CD4-positive, alpha-beta memory T cell (primary cell): ENCODE measurements around the gene KLHL40. TPM values are rescaled to one million over a fixed set of nuclear protein-coding genes. Genes with fewer than 3 reads are reported as not detected.

ENCODE experiments used
- CTCF ChIA-PET: fragments of 350-600 bp; sonication (Branson Sonifier 250); formaldehyde crosslinking; loops from one replicate; lab custom pipeline; 2021; ENCODE audit warnings: inconsistent platforms; ENCODE audit not compliant: partially characterized antibody; lab: Charles Lee
- POLR2A ChIA-PET: fragments of 350-600 bp; sonication (Branson Sonifier 250); formaldehyde crosslinking; loops from one replicate; lab custom pipeline; 2021; ENCODE audit not compliant: partially characterized antibody; lab: Charles Lee
- DNase-seq, 5 donors: peaks; one replicate each; pipeline versions ENCODE4 v3.0.0 to v3.0.0-alpha.2; 2020 to 2022; ENCODE audit warnings: mixed read lengths in 1 of 5
- H3K27ac ChIP-seq: one replicate; pipeline ENCODE4 v1.7.0; 2013; ENCODE audit warnings: low read depth, low read length
- H3K27me3 ChIP-seq: 2 replicates; pipeline ENCODE4 v1.7.0; 2013; ENCODE audit warnings: mild to moderate bottlenecking, low read length, moderate library complexity; ENCODE audit not compliant: insufficient read depth
- H3K36me3 ChIP-seq: 2 replicates; pipeline ENCODE4 v1.7.0; 2013; ENCODE audit warnings: mild to moderate bottlenecking, low read length, moderate library complexity; ENCODE audit not compliant: insufficient read depth
- H3K4me1 ChIP-seq: 2 replicates; pipeline ENCODE4 v1.7.0; 2013; ENCODE audit warnings: mild to moderate bottlenecking, low read length, moderate library complexity; ENCODE audit not compliant: insufficient read depth
- H3K4me3 ChIP-seq, 2 donors: one replicate each; pipeline ENCODE4 v1.7.0; 2013; ENCODE audit warnings: low read length in 2 of 2, mild to moderate bottlenecking in 1 of 2
- H3K9me3 ChIP-seq, 2 donors: one replicate each; pipeline ENCODE4 v1.7.0; 2013; ENCODE audit warnings: low read length in 2 of 2, control low read depth in 1 of 2; ENCODE audit not compliant: control insufficient read depth in 1 of 2
- H3K27ac Mint-ChIP-seq, 7 donors: one replicate each; pipeline ENCODE4 v1.8.0; 2020 to 2021; ENCODE audit warnings: mixed read lengths in 7 of 7, mild to moderate bottlenecking in 6 of 7, inconsistent platforms in 3 of 7, moderate library complexity in 3 of 7
- H3K27me3 Mint-ChIP-seq, 2 donors: one replicate each; pipeline ENCODE4 v1.8.0; 2020 to 2021; ENCODE audit warnings: mixed read lengths in 2 of 2
- H3K36me3 Mint-ChIP-seq, 2 donors: one replicate each; pipeline ENCODE4 v1.8.0; 2020 to 2021; ENCODE audit warnings: mixed read lengths in 2 of 2, inconsistent platforms in 1 of 2, mild to moderate bottlenecking in 1 of 2
- H3K4me1 Mint-ChIP-seq, 4 donors: one replicate each; pipeline ENCODE4 v1.8.0; 2020 to 2021; ENCODE audit warnings: mixed read lengths in 4 of 4, mild to moderate bottlenecking in 1 of 4
- H3K4me3 Mint-ChIP-seq, 8 donors: one replicate each; pipeline ENCODE4 v1.8.0; 2020 to 2021; ENCODE audit warnings: mixed read lengths in 8 of 8, mild to moderate bottlenecking in 7 of 8, moderate library complexity in 6 of 8, inconsistent platforms in 3 of 8
- H3K9me3 Mint-ChIP-seq, 8 donors: one replicate each; pipeline ENCODE4 v1.8.0; 2020 to 2021; ENCODE audit warnings: mixed read lengths in 8 of 8, mild to moderate bottlenecking in 5 of 8, inconsistent platforms in 3 of 8, moderate library complexity in 1 of 8
- intact Hi-C: fragments of 100-400 bp; cut with micrococcal nuclease; formaldehyde crosslinking; loops from one replicate; pipeline ENCODE4 v1.15.1; 2023
- polyA plus RNA-seq, 2 donors: library from polyadenylated mRNA; unstranded; fragments of 300-500 nt; fragmentation: Illumina TruSeq; gene quantifications; one replicate each; pipeline ENCODE4 v1.2.3, GENCODE V29; 2021
- total RNA-seq, 2 experiments: library from RNA; stranded (reverse); gene quantifications; one replicate each; pipeline ENCODE4 v1.2.3, GENCODE V29; 2021

The KLHL40 gene
- total and polyA plus RNA-seq, 4 experiments from 2014 or later: not detected

DNA sequence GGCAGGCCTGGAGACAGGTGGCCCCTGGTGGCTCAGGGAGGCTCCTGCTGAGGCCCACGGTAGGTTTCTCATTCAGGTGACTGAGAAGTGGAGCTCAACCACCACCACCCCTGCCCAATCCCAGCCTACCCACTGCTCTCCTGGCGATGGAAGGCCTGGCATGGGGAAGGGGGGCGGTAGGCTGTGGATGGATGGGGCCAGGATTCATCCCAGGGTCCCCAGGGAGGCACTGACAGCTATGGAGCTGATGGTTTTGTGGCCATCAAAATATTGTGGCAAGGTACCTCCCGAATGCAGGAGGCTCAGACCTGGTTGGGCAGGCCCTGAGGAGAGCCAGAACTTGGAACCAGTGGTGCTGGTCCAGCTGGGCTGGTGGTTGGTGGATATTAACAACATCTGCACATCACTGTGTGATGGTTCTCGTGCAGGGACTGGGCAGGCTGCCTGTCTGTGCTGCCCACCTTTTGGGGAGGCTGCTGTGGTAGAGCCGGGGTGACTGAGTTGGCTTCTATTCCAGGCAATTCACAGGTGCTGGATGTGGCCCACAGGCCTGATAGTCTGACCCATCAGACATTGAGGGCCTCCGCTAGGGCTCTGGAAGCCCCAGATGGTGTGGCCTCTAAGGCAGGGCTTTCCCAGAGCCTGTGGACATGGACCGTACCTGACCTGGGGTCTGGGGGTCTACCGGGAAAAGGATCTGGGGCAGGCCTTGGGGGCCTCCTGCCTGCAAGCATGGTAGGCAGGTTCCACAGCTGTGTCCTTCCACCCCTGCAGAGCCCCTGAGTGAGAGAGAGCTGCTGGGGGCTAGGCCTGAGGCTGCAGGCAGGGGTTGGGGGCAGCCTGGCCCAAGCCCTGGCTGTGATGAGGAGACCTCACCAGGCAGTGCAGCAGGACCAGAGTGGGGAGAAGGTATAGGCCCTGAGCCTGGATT lies 28.4 kb upstream of the KLHL40 start:
- Mint-ChIP-seq H3K27me3 (no peaks in the 10 kb centered on the region), H3K4me3 (peak overlapping the region in 2 of 8 donors; percentile 57 to 69), H3K27ac (peak overlapping the region in 4 of 7 donors; percentile 3 to 68 (median 62)), H3K9me3 (peaks cover 0 to 2% (median 0%) of the 10 kb centered on the region in 8 donors), H3K4me1 (peaks cover 6 to 31% (median 19%) of the 10 kb centered on the region in 4 donors), H3K36me3 (no peaks in the 10 kb centered on the region)
- H3K27me3 ChIP-seq: no peaks in the 10 kb centered on the region
- H3K4me3 ChIP-seq: no peak overlapping the region
- CTCF ChIA-PET: no interaction called here
- intact Hi-C loops: loop anchor here (10.0 kb wide), 1 partner anchor 88 kb away; no protein-coding TSS in a partner anchor
- H3K9me3 ChIP-seq: no peaks in the 10 kb centered on the region
- no peak overlapping the region for H3K27ac ChIP-seq
- DNase-seq: no peak
- POLR2A ChIA-PET: no interaction called here
- H3K4me1 ChIP-seq: peaks cover 28% of the 10 kb centered on the region
- H3K36me3 ChIP-seq: no peaks in the 10 kb centered on the region

- no peak overlapping the region for H3K4me3 ChIP-seq
- H3K27me3 ChIP-seq: no peaks in the 10 kb centered on the region
- H3K36me3 ChIP-seq: no peaks in the 10 kb centered on the region
- H3K4me1 Mint-ChIP-seq: peaks cover 5 to 24% (median 14%) of the 10 kb centered on the region in 4 donors
- no peaks in the 10 kb centered on the region for H3K9me3 ChIP-seq
- CTCF ChIA-PET: no interaction called here
- no peak for DNase-seq
- H3K27ac Mint-ChIP-seq: peak overlapping the region in 2 of 7 donors; percentile 68 to 79
- H3K27me3 Mint-ChIP-seq: no peaks in the 10 kb centered on the region
- no peak overlapping the region for H3K27ac ChIP-seq
- peaks cover 22% of the 10 kb centered on the region for H3K4me1 ChIP-seq
- POLR2A ChIA-PET: no interaction called here
- intact Hi-C loops: loop anchor here (10.0 kb wide), 1 partner anchor 87 kb away; no protein-coding TSS in a partner anchor
- H3K4me3 Mint-ChIP-seq: no peak overlapping the region
- H3K9me3 Mint-ChIP-seq: peaks cover 0 to 2% (median 0%) of the 10 kb centered on the region in 8 donors
- no peaks in the 10 kb centered on the region for H3K36me3 Mint-ChIP-seq
Measured at GRCh38 chr3:42657675-42658074, 27.7 kb upstream of the KLHL40 start.

DNA sequence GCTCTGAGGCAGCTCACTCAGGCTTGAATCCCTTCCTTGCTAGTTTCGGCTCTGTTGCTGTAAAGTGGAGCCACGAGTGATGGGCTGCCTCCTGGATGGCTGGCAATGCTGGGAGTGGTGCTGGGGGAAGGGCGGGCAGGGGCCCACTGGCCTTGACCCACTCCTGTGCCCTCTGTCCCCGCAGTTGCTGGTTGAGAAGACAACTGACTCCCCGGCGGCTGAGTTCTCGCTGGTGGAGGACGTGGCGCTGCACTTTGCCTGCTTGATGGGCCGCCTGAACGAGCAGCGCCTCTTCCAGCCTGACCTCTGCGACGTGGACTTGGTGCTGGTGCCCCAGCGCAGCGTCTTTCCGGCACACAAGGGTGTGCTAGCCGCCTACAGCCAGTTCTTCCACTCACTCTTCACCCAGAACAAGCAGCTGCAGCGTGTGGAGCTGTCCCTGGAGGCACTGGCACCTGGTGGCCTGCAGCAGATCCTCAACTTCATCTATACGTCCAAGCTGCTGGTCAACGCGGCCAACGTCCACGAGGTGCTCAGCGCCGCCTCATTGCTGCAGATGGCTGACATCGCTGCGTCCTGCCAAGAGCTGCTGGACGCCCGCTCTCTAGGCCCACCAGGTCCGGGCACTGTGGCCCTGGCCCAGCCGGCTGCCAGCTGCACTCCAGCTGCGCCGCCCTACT lies 27.1 kb upstream of the KLHL40 start:
- no peak for DNase-seq
- no peaks in the 10 kb centered on the region for H3K36me3 ChIP-seq
- ChIA-PET POLR2A (no interaction called here), CTCF (no interaction called here)
- peaks cover 2 to 19% (median 10%) of the 10 kb centered on the region in 4 donors for H3K4me1 Mint-ChIP-seq
- intact Hi-C loops: loop anchor here (10.0 kb wide), 1 partner anchor 87 kb away; no protein-coding TSS in a partner anchor
- peaks cover 0 to 2% (median 0%) of the 10 kb centered on the region in 8 donors for H3K9me3 Mint-ChIP-seq
- H3K27me3 ChIP-seq: no peaks in the 10 kb centered on the region
- H3K27ac Mint-ChIP-seq: peak overlapping the region in 2 of 7 donors; percentile 68 to 79
- H3K27me3 Mint-ChIP-seq: no peaks in the 10 kb centered on the region
- no peaks in the 10 kb centered on the region for H3K9me3 ChIP-seq
- H3K36me3 Mint-ChIP-seq: no peaks in the 10 kb centered on the region
- peaks cover 16% of the 10 kb centered on the region for H3K4me1 ChIP-seq
- no peak overlapping the region for H3K4me3 ChIP-seq
- H3K4me3 Mint-ChIP-seq: no peak overlapping the region
- H3K27ac ChIP-seq: no peak overlapping the region

- Histone ChIP-seq H3K4me1 (peaks cover 10% of the 10 kb centered on the region), H3K27me3 (no peaks in the 10 kb centered on the region), H3K4me3 (no peak overlapping the region), H3K9me3 (no peaks in the 10 kb centered on the region), H3K36me3 (no peaks in the 10 kb centered on the region), H3K27ac (no peak overlapping the region)
- intact Hi-C loops: loop anchor here (10.0 kb wide), 1 partner anchor 86 kb away; no protein-coding TSS in a partner anchor
- DNase-seq: no peak
- Mint-ChIP-seq H3K27me3 (no peaks in the 10 kb centered on the region), H3K4me3 (no peak overlapping the region), H3K27ac (peak overlapping the region in 2 of 7 donors; percentile 24 to 25), H3K4me1 (peaks cover 0 to 14% (median 6%) of the 10 kb centered on the region in 4 donors), H3K9me3 (peaks cover 0 to 2% (median 0%) of the 10 kb centered on the region in 8 donors), H3K36me3 (no peaks in the 10 kb centered on the region)
- CTCF ChIA-PET: no interaction called here
- POLR2A ChIA-PET: no interaction called here
Measured at GRCh38 chr3:42658771-42659390, 26.5 kb upstream of the KLHL40 start.

DNA sequence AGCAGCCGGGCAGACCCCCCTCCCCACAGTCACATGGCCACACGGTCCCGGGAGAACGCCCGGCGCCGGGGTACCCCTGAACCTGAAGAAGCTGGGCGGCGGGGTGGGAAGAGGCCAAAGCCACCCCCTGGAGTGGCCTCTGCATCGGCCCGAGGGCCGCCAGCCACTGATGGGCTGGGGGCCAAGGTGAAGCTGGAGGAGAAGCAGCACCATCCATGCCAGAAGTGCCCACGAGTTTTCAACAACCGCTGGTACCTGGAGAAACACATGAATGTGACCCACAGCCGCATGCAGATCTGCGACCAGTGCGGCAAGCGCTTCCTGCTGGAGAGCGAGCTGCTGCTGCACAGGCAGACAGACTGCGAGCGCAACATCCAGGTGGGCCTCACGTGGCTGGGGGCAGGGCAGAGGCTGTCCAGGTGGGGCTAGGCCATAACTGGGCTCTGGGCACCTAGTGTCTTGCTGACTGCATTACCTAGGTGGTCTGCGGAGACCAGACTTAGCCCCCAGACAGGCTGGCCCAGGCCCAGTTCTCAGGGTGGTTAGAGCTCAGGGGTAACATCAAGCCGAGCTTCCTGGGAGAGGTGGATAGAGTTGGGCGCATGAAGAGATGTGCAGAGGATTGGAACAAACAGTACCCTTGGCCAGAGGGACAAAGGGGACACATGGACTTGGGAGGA lies 25.7 kb upstream of the KLHL40 start:
- H3K9me3 ChIP-seq: no peaks in the 10 kb centered on the region
- H3K27ac Mint-ChIP-seq: peak overlapping the region in 3 of 7 donors; percentile 26 to 38 (median 35)
- POLR2A ChIA-PET: no interaction called here
- CTCF ChIA-PET: interaction anchor here (0.6 kb wide), 1 partner anchor 189 kb away, joined by 3 read pairs; no protein-coding TSS in a partner anchor
- H3K9me3 Mint-ChIP-seq: peaks cover 0 to 2% (median 0%) of the 10 kb centered on the region in 8 donors
- H3K36me3 Mint-ChIP-seq: no peaks in the 10 kb centered on the region
- H3K27me3 ChIP-seq: no peaks in the 10 kb centered on the region
- no peak overlapping the region for H3K4me3 ChIP-seq
- no peak for DNase-seq
- H3K4me1 Mint-ChIP-seq: peaks cover 0 to 12% (median 5%) of the 10 kb centered on the region in 4 donors
- no peaks in the 10 kb centered on the region for H3K27me3 Mint-ChIP-seq
- peaks cover 10% of the 10 kb centered on the region for H3K4me1 ChIP-seq
- intact Hi-C loops: loop anchor here (10.0 kb wide), 1 partner anchor 85 kb away; no protein-coding TSS in a partner anchor
- H3K36me3 ChIP-seq: no peaks in the 10 kb centered on the region
- no peak overlapping the region for H3K27ac ChIP-seq
- H3K4me3 Mint-ChIP-seq: no peak overlapping the region

DNA sequence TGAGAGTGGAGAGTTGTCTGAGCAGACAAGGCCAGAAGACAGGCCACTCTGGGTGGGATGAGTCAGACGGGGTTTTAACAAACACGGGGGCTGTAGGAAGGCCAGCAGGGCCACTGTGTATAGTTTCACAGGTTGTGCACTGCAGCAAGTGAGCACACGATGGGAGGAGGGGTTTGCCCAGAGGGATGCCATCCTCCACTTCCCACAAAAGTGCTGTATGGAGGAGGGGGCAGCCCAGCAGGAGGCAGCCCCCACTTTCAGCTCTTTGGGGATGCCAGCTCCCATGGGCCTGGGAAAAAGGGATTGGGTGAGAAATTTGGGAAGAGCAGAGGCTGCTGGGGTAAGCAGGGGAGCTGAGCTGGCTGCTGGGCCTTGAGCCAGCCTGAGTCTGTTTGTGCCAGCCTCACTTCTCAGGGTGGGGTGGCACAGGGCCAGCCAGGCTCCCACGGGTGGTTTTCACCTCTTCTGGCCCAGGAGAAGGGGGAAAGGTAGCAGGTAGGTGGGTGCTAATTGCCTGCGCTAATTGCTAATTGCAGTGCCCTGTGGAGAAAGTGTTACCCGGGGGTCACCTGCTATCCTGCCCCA lies 25.1 kb upstream of the KLHL40 start:
- Histone ChIP-seq H3K27ac (no peak overlapping the region), H3K4me3 (no peak overlapping the region), H3K27me3 (no peaks in the 10 kb centered on the region), H3K9me3 (no peaks in the 10 kb centered on the region), H3K4me1 (peaks cover 6% of the 10 kb centered on the region), H3K36me3 (no peaks in the 10 kb centered on the region)
- no peak overlapping the region for H3K4me3 Mint-ChIP-seq
- CTCF ChIA-PET: interaction anchor here (0.6 to 1.8 kb wide), 3 partner anchors 8 to 188 kb away, joined by 3 to 4 read pairs (median 3); no protein-coding TSS in a partner anchor
- peak overlapping the region in 3 of 7 donors; percentile 26 to 38 (median 35) for H3K27ac Mint-ChIP-seq
- intact Hi-C loops: no loop called here
- no peak for DNase-seq
- H3K4me1 Mint-ChIP-seq: peaks cover 0 to 12% (median 5%) of the 10 kb centered on the region in 4 donors
- no peaks in the 10 kb centered on the region for H3K27me3 Mint-ChIP-seq
- POLR2A ChIA-PET: no interaction called here
- peaks cover 0 to 2% (median 0%) of the 10 kb centered on the region in 8 donors for H3K9me3 Mint-ChIP-seq
- H3K36me3 Mint-ChIP-seq: no peaks in the 10 kb centered on the region
